HepG2 (cell line): Measurements from ENCODE around the gene ADI1. TPM values are rescaled to one million over a fixed set of nuclear protein-coding genes. Genes with fewer than 3 reads are reported as not detected.

Experiments used
- ATF5 ChIP-seq: sonication (generic); formaldehyde crosslinking; IDR thresholded peaks from 2 replicates; pipeline ENCODE4 v1.4.0; 2020; ENCODE audit warnings: mild to moderate bottlenecking, low read depth, missing genetic modification reagents
- HNRNPL ChIP-seq: fragments of 200-400 bp; formaldehyde crosslinking; IDR thresholded peaks from 2 replicates; pipeline ENCODE4 v1.6.1; 2017; ENCODE audit warnings: mild to moderate bottlenecking, low read depth, low read length
- IRF2 ChIP-seq: IDR thresholded peaks from 2 replicates; pipeline ENCODE4 v1.6.1; 2018; ENCODE audit warnings: missing genetic modification reagents, missing compliant biosample characterization
- KDM3A ChIP-seq: IDR thresholded peaks from 2 replicates; pipeline ENCODE4 v1.6.1; 2018; ENCODE audit warnings: low read depth, missing compliant biosample characterization
- KDM5A ChIP-seq: fragments of 200-600 bp; sonication (generic); IDR thresholded peaks from 2 replicates; pipeline ENCODE4 v1.7.0; 2018; ENCODE audit warnings: antibody characterized with exemption, mild to moderate bottlenecking, low read length, borderline replicate concordance
- KLF15 ChIP-seq: sonication (generic); formaldehyde crosslinking; IDR thresholded peaks from 2 replicates; pipeline ENCODE4 v1.8.1; 2023; ENCODE audit warnings: borderline replicate concordance, mild to moderate bottlenecking, inconsistent platforms, missing genetic modification reagents, mixed read lengths
- MED1 ChIP-seq: sonication (generic); formaldehyde crosslinking; IDR thresholded peaks from 2 replicates; pipeline ENCODE4 v1.4.0; 2020; ENCODE audit warnings: missing genetic modification reagents
- MIER3 ChIP-seq: IDR thresholded peaks from 2 replicates; pipeline ENCODE4 v1.6.1; 2016; ENCODE audit warnings: missing compliant biosample characterization, borderline replicate concordance
- MLLT10 ChIP-seq: sonication (generic); formaldehyde crosslinking; IDR thresholded peaks from 2 replicates; pipeline ENCODE4 v1.4.0; 2020; ENCODE audit warnings: missing genetic modification reagents
- MTF2 ChIP-seq: sonication (generic); formaldehyde crosslinking; IDR thresholded peaks from 2 replicates; pipeline ENCODE4 v1.5.0; 2020; ENCODE audit warnings: missing genetic modification reagents, borderline replicate concordance
- PRDM10 ChIP-seq: sonication (generic); formaldehyde crosslinking; IDR thresholded peaks from 2 replicates; pipeline ENCODE4 v1.4.0; 2020; ENCODE audit warnings: low read depth, missing genetic modification reagents
- PRDM15 ChIP-seq: sonication (generic); formaldehyde crosslinking; IDR thresholded peaks from 2 replicates; pipeline ENCODE4 v1.4.0; 2020; ENCODE audit warnings: missing genetic modification reagents
- SP5 ChIP-seq: IDR thresholded peaks from 2 replicates; pipeline ENCODE4 v1.6.1; 2016; ENCODE audit warnings: low read depth, borderline replicate concordance
- TOE1 ChIP-seq: sonication (generic); formaldehyde crosslinking; IDR thresholded peaks from 2 replicates; pipeline ENCODE4 v1.4.0; 2020; ENCODE audit warnings: mild to moderate bottlenecking, missing genetic modification reagents
- ZFAT ChIP-seq: sonication (generic); formaldehyde crosslinking; conservative IDR thresholded peaks from 2 replicates; pipeline ENCODE4 v1.8.1; 2023; ENCODE audit warnings: missing genetic modification reagents, inconsistent platforms
- ZNF264 ChIP-seq: sonication (generic); formaldehyde crosslinking; IDR thresholded peaks from 2 replicates; pipeline ENCODE4 v1.4.0; 2020; ENCODE audit warnings: missing genetic modification reagents
- ZNF546 ChIP-seq: sonication (generic); formaldehyde crosslinking; conservative IDR thresholded peaks from 2 replicates; pipeline ENCODE4 v1.8.1; 2023; ENCODE audit warnings: mild to moderate bottlenecking, missing genetic modification reagents
- ZNF563 ChIP-seq: sonication (generic); formaldehyde crosslinking; IDR thresholded peaks from 2 replicates; pipeline ENCODE4 v1.8.0; 2022; ENCODE audit warnings: mild to moderate bottlenecking, moderate library complexity, missing genetic modification reagents
- ZNF619 ChIP-seq: sonication (generic); formaldehyde crosslinking; IDR thresholded peaks from 2 replicates; pipeline ENCODE4 v1.4.0; 2020; ENCODE audit warnings: mild to moderate bottlenecking, missing genetic modification reagents
- polyA plus RNA-seq, 8 experiments: library from polyadenylated mRNA; depleted of rRNA in 3 of 8; stranded (reverse) in 7 of 8; unstranded in 1 of 8; fragments of >200 nt; fragmentation: Illumina TruSeq in 4 of 8; extraction: Trizol in 4 of 8; gene quantifications; 2 replicates each; pipeline versions ENCODE4 v1.2.1 to v1.2.3, GENCODE V29; 2011 to 2016; ENCODE audit warnings: low read depth in 4 of 8, missing spikeins in 1 of 8, mixed read lengths in 1 of 8; ENCODE audit not compliant: insufficient read depth in 1 of 8
- total RNA-seq, 5 experiments: library from RNA; depleted of rRNA; stranded (reverse); fragments of >200 nt; fragmentation: Illumina TruSeq; extraction: Trizol; gene quantifications; 2 replicates each; pipeline ENCODE4 v1.2.3, GENCODE V29; 2016; ENCODE audit warnings: low read depth in 1 of 5

ADI1 gene
- total and polyA plus RNA-seq, 2 of the 13 experiments (the other 11 are each of a cell fraction or from before 2014, with no cell fraction given) = 28.7 to 123 TPM

- TF ChIP-seq KDM3A (CRISPR knock-in tag) (no peak; the same call in 1 of the 2 replicates), ZNF619 (CRISPR knock-in tag) (no peak), MIER3 (CRISPR knock-in tag) (0 out of 2 replicates have a peak, but pooled peaks have one; percentile 39), ATF5 (CRISPR knock-in tag) (no peak), IRF2 (CRISPR knock-in tag) (peak; percentile 16; the same call in 1 of the 2 replicates), KDM5A (peak; percentile 38; the same call in 1 of the 2 replicates), ZNF546 (CRISPR knock-in tag) (no peak), ZNF264 (no peak), HNRNPL (no peak), ZFAT (no peak), SP5 (CRISPR knock-in tag) (0 out of 2 replicates have a peak, but pooled peaks have one; percentile 10), PRDM10 (0 out of 2 replicates have a peak, but pooled peaks have one; percentile 54), MED1 (no peak), KLF15 (no peak), PRDM15 (CRISPR knock-in tag) (no peak), ZNF563 (CRISPR knock-in tag) (no peak), MLLT10 (no peak), TOE1 (peak; percentile 95; the same call in 1 of the 2 replicates), MTF2 (CRISPR knock-in tag) (no peak)
These were observed 1.3 kb downstream of the ADI1 start (continued) for GRCh38 chr2:3517948-3518495.
